Activated CD8-positive, alpha-beta T cell treated with anti-CD3 and anti-CD28 coated beads for 36 hours (primary cell): ENCODE measurements around the gene RRP1. TPM values are rescaled to one million over a fixed set of nuclear protein-coding genes. Genes with fewer than 3 reads are reported as not detected.
"Not testable (repeated sequence)": the region's sequence is repeated elsewhere in the genome, so short reads cannot be mapped to it uniquely, and the experiment has no call there.

Source experiments
- ATAC-seq: fragments of 200-7000 bp; cut with Tn5 transposase; one replicate; pipeline ENCODE4 v1.10.0; 2021; ENCODE audit warnings: mild to moderate bottlenecking, moderate library complexity
- CTCF ChIA-PET: fragments of 350-600 bp; sonication (Branson Sonifier 250); formaldehyde crosslinking; loops from one replicate; lab custom pipeline; 2021; ENCODE audit warnings: antibody characterized with exemption; lab: Charles Lee
- POLR2A ChIA-PET: fragments of 350-600 bp; sonication (Branson Sonifier 250); formaldehyde crosslinking; loops from one replicate; lab custom pipeline; 2021; ENCODE audit warnings: antibody characterized with exemption; lab: Charles Lee
- DNase-seq: peaks from one replicate; pipeline ENCODE4 v3.0.0-alpha.2; 2020
- H3K27ac Mint-ChIP-seq: one replicate; pipeline ENCODE4 v1.8.0; 2021; ENCODE audit warnings: mild to moderate bottlenecking, mixed read lengths
- H3K27me3 Mint-ChIP-seq: one replicate; pipeline ENCODE4 v1.8.0; 2021; ENCODE audit warnings: mixed read lengths
- H3K36me3 Mint-ChIP-seq: one replicate; pipeline ENCODE4 v1.8.0; 2021; ENCODE audit warnings: low read depth, mixed read lengths
- H3K4me1 Mint-ChIP-seq: one replicate; pipeline ENCODE4 v1.8.0; 2021; ENCODE audit warnings: low read depth, mixed read lengths
- H3K4me3 Mint-ChIP-seq: one replicate; pipeline ENCODE4 v1.8.0; 2021; ENCODE audit warnings: mild to moderate bottlenecking, moderate library complexity, mixed read lengths
- H3K9me3 Mint-ChIP-seq: one replicate; pipeline ENCODE4 v1.8.0; 2021; ENCODE audit warnings: mixed read lengths
- CTCF ChIP-seq: fragments of 200-600 bp; IDR thresholded peaks from one replicate; pipeline ENCODE4 v1.8.0; 2022; ENCODE audit warnings: antibody characterized with exemption, mild to moderate bottlenecking
- intact Hi-C: fragments of 100-400 bp; cut with micrococcal nuclease; formaldehyde crosslinking; loops from one replicate; pipeline ENCODE4 v1.10.0; 2022
- total RNA-seq, 2 experiments: library from RNA; stranded (reverse); gene quantifications; one replicate each; pipeline ENCODE4 v1.2.3, GENCODE V29; 2021

RRP1 gene
- total RNA-seq, 2 experiments from 2014 or later: 61.1 to 62.9 TPM

- Mint-ChIP-seq H3K4me3 (no peak overlapping the region), H3K36me3 (no peaks in the 10 kb centered on the region), H3K27me3 (peaks cover 47% of the 10 kb centered on the region), H3K9me3 (no peaks in the 10 kb centered on the region), H3K4me1 (peaks cover 4% of the 10 kb centered on the region), H3K27ac (no peak overlapping the region)
- ATAC-seq (no peak), DNase-seq (no peak)
- POLR2A ChIA-PET: interaction anchor here (0.7 kb wide), 1 partner anchor 12 kb away, joined by 3 read pairs; no protein-coding TSS in a partner anchor
- CTCF ChIA-PET: interaction anchor here (1.1 to 1.4 kb wide), 3 partner anchors 10 to 104 kb away, joined by 3 to 7 read pairs (median 4); partner anchors contain the start of gene RRP1
- no peak for TF ChIP-seq CTCF
- intact Hi-C loops: no loop called here
Observed at GRCh38 chr21:43835050-43835449, 45.7 kb downstream of the RRP1 start.

GRCh38 chr21:43835861-43836260 is 46.5 kb downstream of the RRP1 start:
- Mint-ChIP-seq H3K4me3 (no peak overlapping the region), H3K36me3 (no peaks in the 10 kb centered on the region), H3K27me3 (peaks cover 45% of the 10 kb centered on the region), H3K4me1 (peaks cover 4% of the 10 kb centered on the region), H3K9me3 (no peaks in the 10 kb centered on the region), H3K27ac (no peak overlapping the region)
- no peak for ATAC-seq
- DNase-seq: no peak
- TF ChIP-seq CTCF: no peak
- intact Hi-C loops: no loop called here
- CTCF ChIA-PET: interaction anchor here (1.8 kb wide), 1 partner anchor 10 kb away, joined by 7 read pairs; no protein-coding TSS in a partner anchor
- POLR2A ChIA-PET: no interaction called here

GRCh38 chr21:43836616-43837015 is 47.2 kb downstream of the RRP1 start:
- CTCF ChIA-PET: interaction anchor here (1.0 to 1.8 kb wide), 2 partner anchors 11 to 140 kb away, joined by 3 to 7 read pairs; no protein-coding TSS in a partner anchor

GRCh38 chr21:43840259-43840658 is 50.9 kb downstream of the RRP1 start:
- no peak for TF ChIP-seq CTCF
- ChIA-PET CTCF (interaction anchor here (1.6 to 2.0 kb wide), 2 partner anchors 12 to 98 kb away, joined by 3 to 5 read pairs; no protein-coding TSS in a partner anchor), POLR2A (no interaction called here)
- no peak overlapping the region for H3K27ac Mint-ChIP-seq
- peaks cover 9% of the 10 kb centered on the region for H3K4me1 Mint-ChIP-seq
- intact Hi-C loops: no loop called here
- no peaks in the 10 kb centered on the region for H3K9me3 Mint-ChIP-seq
- no peak for ATAC-seq
- H3K4me3 Mint-ChIP-seq: no peak overlapping the region
- DNase-seq: no peak
- H3K36me3 Mint-ChIP-seq: no peaks in the 10 kb centered on the region
- peaks cover 26% of the 10 kb centered on the region for H3K27me3 Mint-ChIP-seq

More at GRCh38 chr21:43836616-43837015, 47.2 kb downstream of the RRP1 start:
- DNase-seq: no peak
- peaks cover 45% of the 10 kb centered on the region for H3K27me3 Mint-ChIP-seq
- peaks cover 4% of the 10 kb centered on the region for H3K4me1 Mint-ChIP-seq
- H3K36me3 Mint-ChIP-seq: no peaks in the 10 kb centered on the region
- POLR2A ChIA-PET: no interaction called here
- H3K4me3 Mint-ChIP-seq: no peak overlapping the region
- no peak for ATAC-seq
- H3K9me3 Mint-ChIP-seq: no peaks in the 10 kb centered on the region
- H3K27ac Mint-ChIP-seq: no peak overlapping the region
- TF ChIP-seq CTCF: no peak
- intact Hi-C loops: no loop called here

GRCh38 chr21:43842742-43843141 is 53.4 kb downstream of the RRP1 start:
- no peak for DNase-seq
- Mint-ChIP-seq H3K27me3 (peaks cover 7% of the 10 kb centered on the region), H3K27ac (peak overlapping the region; percentile 63), H3K4me3 (peak overlapping the region; percentile 23), H3K9me3 (no peaks in the 10 kb centered on the region), H3K4me1 (peaks cover 9% of the 10 kb centered on the region), H3K36me3 (no peaks in the 10 kb centered on the region)
- intact Hi-C loops: no loop called here
- no peak for TF ChIP-seq CTCF
- ChIA-PET CTCF (interaction anchor here (0.6 to 1.6 kb wide), 2 partner anchors 32 to 96 kb away, joined by 3 to 5 read pairs; no protein-coding TSS in a partner anchor), POLR2A (interaction anchor here (0.6 kb wide), 3 partner anchors 13 to 241 kb away, joined by 3 to 4 read pairs (median 3); no protein-coding TSS in a partner anchor)
- peak; percentile 47 for ATAC-seq

- DNase-seq, POLR2A ChIA-PET, H3K4me3 Mint-ChIP-seq, ATAC-seq, H3K27me3 Mint-ChIP-seq, H3K9me3 Mint-ChIP-seq, H3K36me3 Mint-ChIP-seq, H3K4me1 Mint-ChIP-seq, intact Hi-C loops, H3K27ac Mint-ChIP-seq: not testable (repeated sequence)
- CTCF ChIA-PET: interaction anchor here (1.7 kb wide), 1 partner anchor 97 kb away, joined by 6 read pairs; no protein-coding TSS in a partner anchor
Observed at GRCh38 chr21:43844906-43845305, 55.5 kb downstream of the RRP1 start.
